Mucosa of rectum (tissue), 2 donors: ENCODE data around the gene UGT1A7.
A peak's percentile ranks its signal among the peaks of the same experiment; 100 is the strongest.

Experiments used
- H3K27ac ChIP-seq, 2 donors: one replicate each; pipeline ENCODE4 v1.7.0; 2013; ENCODE audit warnings: inconsistent platforms in 2 of 2, low read depth in 2 of 2, low read length in 2 of 2
- H3K27me3 ChIP-seq, 2 donors: one replicate each; pipeline ENCODE4 v1.7.0; 2013; ENCODE audit warnings: low read length in 2 of 2; ENCODE audit not compliant: control insufficient read depth in 2 of 2, insufficient read depth in 2 of 2
- H3K36me3 ChIP-seq, 2 donors: one replicate each; pipeline ENCODE4 v1.7.0; 2013; ENCODE audit warnings: low read length in 2 of 2; ENCODE audit not compliant: control insufficient read depth in 2 of 2, insufficient read depth in 2 of 2
- H3K4me1 ChIP-seq, 2 donors: one replicate each; pipeline ENCODE4 v1.7.0; 2013; ENCODE audit warnings: low read length in 2 of 2, mild to moderate bottlenecking in 1 of 2; ENCODE audit not compliant: control insufficient read depth in 2 of 2, insufficient read depth in 2 of 2
- H3K4me3 ChIP-seq, 2 donors: one replicate each; pipeline ENCODE4 v1.7.0; 2013; ENCODE audit warnings: low read length in 2 of 2
- H3K9ac ChIP-seq, 2 donors: one replicate each; pipeline ENCODE4 v1.7.0; 2013; ENCODE audit warnings: low read length in 2 of 2, low read depth in 1 of 2, mild to moderate bottlenecking in 1 of 2
- H3K9me3 ChIP-seq, 2 donors: one replicate each; pipeline ENCODE4 v1.7.0; 2013; ENCODE audit warnings: low read length in 2 of 2; ENCODE audit not compliant: control insufficient read depth in 2 of 2
- donor health status: healthy.
- donor health status: Normal muscosa, but diverticular disease.

Gene UGT1A7

DNA sequence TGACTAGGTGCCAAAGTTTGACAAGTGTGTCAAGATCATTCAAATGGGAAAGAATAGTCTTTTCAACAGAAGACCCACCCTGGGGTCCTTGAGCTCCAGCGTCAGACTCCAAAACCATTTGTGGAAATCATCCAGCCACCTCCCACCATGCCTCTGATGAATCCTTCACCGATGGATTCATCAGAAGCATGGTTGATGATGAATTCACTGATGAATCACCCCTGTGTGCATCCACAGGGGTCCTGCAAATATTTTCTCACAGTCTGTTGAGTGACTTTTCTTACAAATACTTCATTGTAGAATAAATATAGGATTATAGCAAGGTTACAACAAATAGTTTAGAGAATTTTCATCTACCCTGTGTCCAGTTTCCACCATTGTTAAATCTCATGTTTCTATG lies 5.7 kb upstream of the UGT1A7 start:
- no peak overlapping the region for H3K27ac ChIP-seq
- H3K9me3 ChIP-seq: no peaks in the 10 kb centered on the region
- no peaks in the 10 kb centered on the region for H3K36me3 ChIP-seq
- no peak overlapping the region for H3K9ac ChIP-seq
- H3K27me3 ChIP-seq: no peaks in the 10 kb centered on the region
- no peak overlapping the region for H3K4me3 ChIP-seq
- H3K4me1 ChIP-seq: peaks cover 0 to 3% of the 10 kb centered on the region in 2 donors

DNA sequence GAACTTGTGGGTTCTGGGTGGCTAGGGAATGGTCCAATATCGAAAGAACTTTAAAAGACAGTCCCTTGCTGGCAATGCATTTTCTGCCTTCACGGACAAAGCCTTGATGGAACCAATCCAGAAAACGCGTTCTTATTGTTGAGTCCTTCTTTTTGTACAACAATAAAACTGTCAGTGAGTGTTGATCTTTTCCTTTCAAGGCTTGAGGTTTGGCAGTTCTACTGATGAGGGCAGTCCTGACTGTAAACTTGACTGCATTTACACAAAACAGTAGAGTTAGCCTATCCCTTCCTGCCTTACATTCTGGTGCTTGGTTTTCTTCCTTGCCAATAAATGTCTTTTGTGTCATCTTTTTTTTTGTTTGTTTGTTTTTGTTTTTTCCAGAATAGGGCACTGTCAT lies 2.5 kb upstream of the UGT1A7 start:
- no peak overlapping the region for H3K9ac ChIP-seq
- peaks cover 0 to 2% of the 10 kb centered on the region in 2 donors for H3K36me3 ChIP-seq
- H3K27me3 ChIP-seq: no peaks in the 10 kb centered on the region
- no peaks in the 10 kb centered on the region for H3K9me3 ChIP-seq
- H3K27ac ChIP-seq: no peak overlapping the region
- H3K4me1 ChIP-seq: peaks cover 3% of the 10 kb centered on the region in 2 donors
- no peak overlapping the region for H3K4me3 ChIP-seq

DNA sequence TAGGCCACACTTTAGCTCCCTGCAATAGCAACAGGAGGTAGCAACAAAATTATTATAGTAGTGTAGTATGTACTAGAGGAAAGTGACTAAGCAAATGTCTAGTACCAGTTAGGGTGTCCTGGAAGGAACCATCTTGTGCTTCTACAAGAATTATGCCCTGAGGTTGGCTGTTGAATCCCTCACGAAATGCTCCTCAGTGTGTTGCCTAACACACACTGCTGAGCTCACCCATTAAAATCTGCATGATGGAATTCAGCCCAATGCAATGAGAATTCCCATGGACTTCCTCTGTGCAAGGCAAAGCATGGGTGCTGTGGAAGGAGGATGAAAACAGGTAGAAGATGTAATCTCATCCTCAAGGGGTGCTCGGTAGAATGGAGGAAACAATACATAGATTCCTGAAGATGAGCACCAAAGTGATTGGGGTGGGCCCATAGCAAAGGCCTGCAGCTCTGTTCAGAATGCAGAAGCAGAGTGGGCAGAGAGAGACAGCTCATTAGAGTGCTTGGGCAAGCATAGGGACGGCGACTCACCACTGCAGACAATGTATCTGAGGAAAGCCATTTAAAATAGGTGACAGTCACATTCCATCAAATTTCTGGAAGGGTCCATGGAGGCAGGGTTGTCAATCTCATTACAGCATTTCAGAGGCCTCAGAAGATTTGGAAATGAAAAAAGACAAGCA lies 1.2 kb upstream of the UGT1A7 start:
- no peak overlapping the region for H3K9ac ChIP-seq
- peaks cover 4 to 9% of the 10 kb centered on the region in 2 donors for H3K4me1 ChIP-seq
- no peak overlapping the region for H3K27ac ChIP-seq
- H3K9me3 ChIP-seq: no peaks in the 10 kb centered on the region
- H3K27me3 ChIP-seq: no peaks in the 10 kb centered on the region
- peaks cover 0 to 2% of the 10 kb centered on the region in 2 donors for H3K36me3 ChIP-seq
- no peak overlapping the region for H3K4me3 ChIP-seq

DNA sequence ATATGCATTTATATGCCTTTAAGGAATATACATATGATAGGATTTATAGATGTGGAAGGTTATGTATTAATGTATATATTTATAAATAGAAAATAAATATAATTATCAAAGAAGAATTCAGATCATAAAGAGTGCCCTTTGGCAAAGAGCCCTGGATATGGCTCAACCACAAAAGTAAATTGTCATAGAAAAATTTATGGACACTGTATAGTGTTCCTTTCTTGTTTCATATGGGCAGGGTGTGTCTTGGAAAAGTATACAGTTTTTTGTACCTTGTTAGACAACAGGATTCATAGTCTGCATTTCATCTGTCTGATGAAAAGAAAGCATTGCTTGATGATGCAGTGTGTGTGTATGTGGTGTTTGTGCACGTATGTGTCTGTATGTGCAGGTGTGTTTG lies 2.9 kb downstream of the UGT1A7 start:
- Histone ChIP-seq H3K4me1 (peaks cover 8 to 12% of the 10 kb centered on the region in 2 donors), H3K4me3 (no peak overlapping the region), H3K9me3 (no peaks in the 10 kb centered on the region), H3K27me3 (no peaks in the 10 kb centered on the region), H3K27ac (peak overlapping the region in 1 of 2 donors; percentile 38), H3K9ac (no peak overlapping the region), H3K36me3 (peaks cover 0 to 2% of the 10 kb centered on the region in 2 donors)

- Histone ChIP-seq H3K9me3 (no peaks in the 10 kb centered on the region), H3K4me3 (no peak overlapping the region), H3K36me3 (peaks cover 0 to under 1% of the 10 kb centered on the region in 2 donors), H3K27ac (no peak overlapping the region), H3K4me1 (peaks cover 21 to 24% of the 10 kb centered on the region in 2 donors), H3K27me3 (no peaks in the 10 kb centered on the region), H3K9ac (no peak overlapping the region)
Observed at GRCh38 chr2:233686928-233687327, 5.2 kb downstream of the UGT1A7 start.

GRCh38 chr2:233688341-233688740 lies 6.6 kb downstream of the UGT1A7 start:
- no peak overlapping the region for H3K4me3 ChIP-seq
- no peaks in the 10 kb centered on the region for H3K9me3 ChIP-seq
- H3K4me1 ChIP-seq: peaks cover 31 to 32% of the 10 kb centered on the region in 2 donors
- H3K36me3 ChIP-seq: no peaks in the 10 kb centered on the region
- no peak overlapping the region for H3K9ac ChIP-seq
- no peaks in the 10 kb centered on the region for H3K27me3 ChIP-seq
- H3K27ac ChIP-seq: no peak overlapping the region

GRCh38 chr2:233689031-233689430 lies 7.3 kb downstream of the UGT1A7 start:
- H3K4me1 ChIP-seq: peaks cover 31 to 33% of the 10 kb centered on the region in 2 donors
- peak overlapping the region in 1 of 2 donors; percentile 3 for H3K27ac ChIP-seq
- H3K27me3 ChIP-seq: no peaks in the 10 kb centered on the region
- H3K36me3 ChIP-seq: no peaks in the 10 kb centered on the region
- H3K4me3 ChIP-seq: no peak overlapping the region
- H3K9ac ChIP-seq: no peak overlapping the region
- no peaks in the 10 kb centered on the region for H3K9me3 ChIP-seq

- H3K4me1 ChIP-seq: peaks cover 28 to 33% of the 10 kb centered on the region in 2 donors
Observed at GRCh38 chr2:233689501-233689900, 7.8 kb downstream of the UGT1A7 start.

DNA sequence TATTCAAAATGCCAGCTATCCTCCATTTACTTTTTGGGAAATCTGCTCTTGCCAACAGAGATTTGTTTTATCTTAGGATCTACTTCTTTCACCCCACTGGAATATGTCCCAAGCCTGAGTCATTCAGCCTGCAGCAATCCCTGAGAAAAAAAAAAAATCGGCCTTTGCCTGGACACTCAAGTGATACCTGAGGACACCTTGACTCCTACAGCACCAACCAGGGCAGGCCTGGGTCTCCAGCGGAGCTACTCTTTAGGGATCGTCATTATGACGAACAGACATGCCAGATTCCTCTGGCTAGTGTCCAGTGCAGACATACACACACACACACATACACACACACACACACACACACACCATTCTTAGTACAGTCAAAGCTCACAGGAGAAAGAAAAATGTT lies 8.7 kb downstream of the UGT1A7 start:
- Histone ChIP-seq H3K4me1 (peaks cover 28 to 29% of the 10 kb centered on the region in 2 donors), H3K4me3 (no peak overlapping the region), H3K27ac (no peak overlapping the region), H3K36me3 (no peaks in the 10 kb centered on the region), H3K9ac (no peak overlapping the region), H3K27me3 (no peaks in the 10 kb centered on the region), H3K9me3 (no peaks in the 10 kb centered on the region)

More at GRCh38 chr2:233689501-233689900, 7.8 kb downstream of the UGT1A7 start:
- no peak overlapping the region for H3K9ac ChIP-seq
- no peaks in the 10 kb centered on the region for H3K36me3 ChIP-seq
- no peak overlapping the region for H3K4me3 ChIP-seq
- H3K27me3 ChIP-seq: no peaks in the 10 kb centered on the region
- H3K9me3 ChIP-seq: no peaks in the 10 kb centered on the region
- H3K27ac ChIP-seq: no peak overlapping the region

DNA sequence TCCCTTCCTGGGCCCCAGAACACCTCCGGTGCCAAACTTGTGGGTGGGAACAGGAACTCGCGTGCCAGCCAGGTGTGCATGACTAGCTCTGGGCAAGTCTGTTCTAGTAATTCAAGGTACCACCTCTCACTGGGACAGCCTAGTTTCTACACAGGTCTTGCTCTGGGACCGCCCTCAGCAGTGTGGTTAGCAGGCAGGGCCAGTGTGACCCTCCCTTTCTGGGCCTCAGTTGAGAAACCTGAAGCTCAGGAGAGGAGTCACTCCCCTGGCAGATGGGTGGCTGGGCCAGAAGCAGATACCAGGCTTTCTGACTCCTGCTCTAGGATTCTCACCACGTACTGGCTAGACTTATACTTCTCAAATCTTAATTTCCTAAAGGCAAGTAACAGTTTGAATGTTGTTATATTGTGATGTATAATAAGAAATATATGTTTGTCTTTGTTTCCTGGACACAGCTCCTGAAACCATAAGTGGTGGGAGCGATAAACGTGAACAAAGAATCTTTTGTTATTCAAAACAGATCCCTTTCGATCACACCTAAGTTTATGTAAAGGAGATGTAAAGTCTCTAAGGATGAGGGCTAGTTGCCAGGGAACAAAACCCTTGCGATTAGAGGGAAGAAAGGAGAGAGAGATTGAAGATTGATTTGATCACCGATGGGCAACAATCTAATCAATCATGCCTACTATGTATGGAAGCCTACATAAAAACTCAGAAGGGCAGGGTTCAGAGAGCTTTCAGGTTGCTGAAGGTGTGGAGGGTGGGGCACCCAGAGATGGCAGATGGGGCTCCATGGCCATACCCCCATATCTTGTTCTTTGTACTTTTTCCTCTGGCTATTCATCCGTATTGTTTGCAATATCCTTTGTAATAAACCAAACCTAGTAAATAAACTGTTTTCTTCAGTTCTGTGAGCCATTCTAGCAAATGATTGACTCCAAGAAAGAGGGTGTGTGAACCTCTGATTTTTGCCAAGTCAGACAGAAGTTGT lies 10.0 kb downstream of the UGT1A7 start:
- Histone ChIP-seq H3K4me3 (peak overlapping the region in 1 of 2 donors; percentile 9), H3K27me3 (no peaks in the 10 kb centered on the region)

More for the DNA sequence above, 10.0 kb downstream of the UGT1A7 start:
- Histone ChIP-seq H3K9me3 (no peaks in the 10 kb centered on the region), H3K4me1 (peaks cover 27 to 28% of the 10 kb centered on the region in 2 donors), H3K27ac (peak overlapping the region; percentile 63 to 70), H3K9ac (peak overlapping the region in 1 of 2 donors; percentile 14), H3K36me3 (no peaks in the 10 kb centered on the region)
